GM23338 (cell line): ENCODE measurements around the gene SLC2A6. TPM values are rescaled to one million over a fixed set of nuclear protein-coding genes. Genes with fewer than 3 reads are reported as not detected.

ENCODE experiments used
- ATAC-seq: fragments of 200-7000 bp; cut with Tn5 transposase; 3 replicates; pipeline ENCODE4 v1.9.1; 2020
- DNase-seq: peaks from one replicate; pipeline ENCODE4 v3.0.0-alpha.2; 2015; ENCODE audit warnings: low spot score
- H2AFZ ChIP-seq: fragments of 200-600 bp; sonication (generic); 2 replicates; pipeline ENCODE4 v1.8.0; 2016; ENCODE audit warnings: antibody characterized with exemption, mild to moderate bottlenecking, moderate library complexity
- H3F3A ChIP-seq: fragments of 200-600 bp; sonication (generic); replicated peaks from 2 replicates; pipeline ENCODE4 v1.8.0; 2017; ENCODE audit warnings: antibody characterized with exemption, mixed run types, low read depth
- H3K27ac ChIP-seq: fragments of 200-600 bp; sonication (generic); 2 replicates; pipeline ENCODE4 v1.6.1; 2016; ENCODE audit warnings: low read depth
- H3K27me3 ChIP-seq: fragments of 200-600 bp; sonication (generic); 2 replicates; pipeline ENCODE4 v1.8.0; 2016; ENCODE audit warnings: mild to moderate bottlenecking, mixed run types, moderate library complexity; ENCODE audit not compliant: insufficient read depth
- H3K36me3 ChIP-seq: fragments of 200-600 bp; sonication (generic); 2 replicates; pipeline ENCODE4 v1.8.0; 2016; ENCODE audit warnings: mild to moderate bottlenecking; ENCODE audit not compliant: insufficient read depth
- H3K4me1 ChIP-seq: fragments of 200-600 bp; sonication (generic); 2 replicates; pipeline ENCODE4 v1.8.0; 2016; ENCODE audit warnings: mild to moderate bottlenecking, moderate library complexity; ENCODE audit not compliant: insufficient read depth
- H3K4me2 ChIP-seq: fragments of 200-600 bp; sonication (generic); 2 replicates; pipeline ENCODE4 v1.7.1; 2017; ENCODE audit warnings: mixed run types
- H3K4me3 ChIP-seq: fragments of 200-600 bp; sonication (generic); 2 replicates; pipeline ENCODE4 v1.6.1; 2016; ENCODE audit warnings: mixed run types
- H3K79me2 ChIP-seq: fragments of 200-600 bp; sonication (generic); replicated peaks from 2 replicates; pipeline ENCODE4 v1.8.0; 2017; ENCODE audit warnings: mild to moderate bottlenecking; ENCODE audit not compliant: insufficient read depth
- H3K9me2 ChIP-seq: fragments of 200-600 bp; sonication (generic); 2 replicates; pipeline ENCODE4 v1.8.0; 2017; ENCODE audit not compliant: insufficient read depth
- H4K20me1 ChIP-seq: fragments of 200-600 bp; sonication (generic); replicated peaks from 2 replicates; pipeline ENCODE4 v1.8.0; 2017; ENCODE audit warnings: mild to moderate bottlenecking; ENCODE audit not compliant: insufficient read depth
- H3K27ac Mint-ChIP-seq: 2 replicates; pipeline ENCODE4 v1.8.0; 2020; ENCODE audit warnings: inconsistent platforms, mild to moderate bottlenecking, moderate library complexity, mixed read lengths
- H3K27me3 Mint-ChIP-seq: 3 replicates; pipeline ENCODE4 v1.8.0; 2022; ENCODE audit warnings: low read depth, mild to moderate bottlenecking, moderate library complexity, mixed read lengths, inconsistent platforms; ENCODE audit not compliant: insufficient read depth, poor library complexity
- H3K36me3 Mint-ChIP-seq: 3 replicates; pipeline ENCODE4 v1.8.0; 2021; ENCODE audit warnings: low read depth, mild to moderate bottlenecking, inconsistent platforms, moderate library complexity, mixed read lengths
- H3K4me1 Mint-ChIP-seq: 3 replicates; pipeline ENCODE4 v1.8.0; 2020; ENCODE audit warnings: mild to moderate bottlenecking, inconsistent platforms, mixed read lengths
- H3K4me3 Mint-ChIP-seq: 3 replicates; pipeline ENCODE4 v1.8.0; 2021; ENCODE audit warnings: moderate library complexity, mild to moderate bottlenecking, inconsistent platforms, mixed read lengths
- H3K9me3 Mint-ChIP-seq: 3 replicates; pipeline ENCODE4 v1.8.0; 2020; ENCODE audit warnings: moderate library complexity, mild to moderate bottlenecking, inconsistent platforms, mixed read lengths
- EZH2 ChIP-seq: fragments of 200-600 bp; sonication (generic); IDR thresholded peaks from one replicate; pipeline ENCODE4 v1.8.0; 2017; ENCODE audit warnings: antibody characterized with exemption, mild to moderate bottlenecking, low read depth; ENCODE audit not compliant: unreplicated experiment
- ZNF331 ChIP-seq: fragments of 250-450 bp; sonication (Bioruptor Pico); IDR thresholded peaks from 2 replicates; pipeline ENCODE4 v1.5.0; 2020; ENCODE audit warnings: low read depth, mild to moderate bottlenecking, moderate library complexity
- polyA plus RNA-seq: library from polyadenylated mRNA; unstranded; fragments of >200 nt; fragmentation: Nextera tagmentation; extraction: Ambion mirVana; gene quantifications from 2 replicates; pipeline ENCODE4 v1.2.1, GENCODE V29; 2016
- total RNA-seq: library from RNA; depleted of rRNA; stranded (reverse); fragments of >200 nt; shearing (Covaris generic); gene quantifications from 2 replicates; pipeline ENCODE4 v1.2.3, GENCODE V29; 2014
- TF ChIP-seq, protein P1 (sequence below): fragments of 250-450 bp; sonication (Bioruptor Pico); IDR thresholded peaks from 2 replicates; pipeline ENCODE4 v1.5.0; 2020; ENCODE audit warnings: mild to moderate bottlenecking, moderate library complexity
- TF ChIP-seq, protein P2 (sequence below), 2 experiments: fragments of 200-600 bp in 1 of 2; sonication (generic) in 1 of 2; conservative IDR thresholded peaks; 2 replicates each; pipeline versions ENCODE4 v1.5.1 to v1.6.1; 2016 to 2017; ENCODE audit warnings: antibody characterized with exemption in 2 of 2, low read depth in 2 of 2, mild to moderate bottlenecking in 2 of 2, moderate library complexity in 1 of 2

SLC2A6 gene
- total and polyA plus RNA-seq, 2 experiments from 2014 or later: 17.5 to 39.3 TPM

DNA sequence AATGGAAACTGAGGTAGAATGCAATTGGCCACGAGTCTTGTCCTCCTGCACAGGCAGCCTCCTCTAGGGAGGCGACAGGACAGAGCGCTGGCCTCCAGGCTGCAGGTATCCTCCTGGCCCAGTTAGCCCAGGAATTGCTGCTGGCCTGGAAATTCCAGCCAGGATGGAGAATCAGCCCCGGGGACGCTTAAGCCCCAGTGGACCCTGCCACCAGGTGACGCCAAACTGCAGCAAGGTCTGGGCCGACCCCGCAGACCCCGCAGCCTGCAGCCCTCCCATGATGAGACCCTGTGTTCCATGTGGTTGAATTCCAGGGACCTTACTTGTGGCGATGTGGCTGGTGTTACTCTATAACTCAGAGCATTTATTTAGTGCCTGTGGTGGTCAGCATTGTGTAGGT is 11.8 kb downstream of the SLC2A6 start:
- peaks cover 12% of the 10 kb centered on the region for H3F3A ChIP-seq
- no peak overlapping the region for H3K4me3 ChIP-seq
- H3K27me3 ChIP-seq: no peaks in the 10 kb centered on the region
- no peaks in the 10 kb centered on the region for H3K4me1 ChIP-seq
- TF ChIP-seq, protein P1, sequence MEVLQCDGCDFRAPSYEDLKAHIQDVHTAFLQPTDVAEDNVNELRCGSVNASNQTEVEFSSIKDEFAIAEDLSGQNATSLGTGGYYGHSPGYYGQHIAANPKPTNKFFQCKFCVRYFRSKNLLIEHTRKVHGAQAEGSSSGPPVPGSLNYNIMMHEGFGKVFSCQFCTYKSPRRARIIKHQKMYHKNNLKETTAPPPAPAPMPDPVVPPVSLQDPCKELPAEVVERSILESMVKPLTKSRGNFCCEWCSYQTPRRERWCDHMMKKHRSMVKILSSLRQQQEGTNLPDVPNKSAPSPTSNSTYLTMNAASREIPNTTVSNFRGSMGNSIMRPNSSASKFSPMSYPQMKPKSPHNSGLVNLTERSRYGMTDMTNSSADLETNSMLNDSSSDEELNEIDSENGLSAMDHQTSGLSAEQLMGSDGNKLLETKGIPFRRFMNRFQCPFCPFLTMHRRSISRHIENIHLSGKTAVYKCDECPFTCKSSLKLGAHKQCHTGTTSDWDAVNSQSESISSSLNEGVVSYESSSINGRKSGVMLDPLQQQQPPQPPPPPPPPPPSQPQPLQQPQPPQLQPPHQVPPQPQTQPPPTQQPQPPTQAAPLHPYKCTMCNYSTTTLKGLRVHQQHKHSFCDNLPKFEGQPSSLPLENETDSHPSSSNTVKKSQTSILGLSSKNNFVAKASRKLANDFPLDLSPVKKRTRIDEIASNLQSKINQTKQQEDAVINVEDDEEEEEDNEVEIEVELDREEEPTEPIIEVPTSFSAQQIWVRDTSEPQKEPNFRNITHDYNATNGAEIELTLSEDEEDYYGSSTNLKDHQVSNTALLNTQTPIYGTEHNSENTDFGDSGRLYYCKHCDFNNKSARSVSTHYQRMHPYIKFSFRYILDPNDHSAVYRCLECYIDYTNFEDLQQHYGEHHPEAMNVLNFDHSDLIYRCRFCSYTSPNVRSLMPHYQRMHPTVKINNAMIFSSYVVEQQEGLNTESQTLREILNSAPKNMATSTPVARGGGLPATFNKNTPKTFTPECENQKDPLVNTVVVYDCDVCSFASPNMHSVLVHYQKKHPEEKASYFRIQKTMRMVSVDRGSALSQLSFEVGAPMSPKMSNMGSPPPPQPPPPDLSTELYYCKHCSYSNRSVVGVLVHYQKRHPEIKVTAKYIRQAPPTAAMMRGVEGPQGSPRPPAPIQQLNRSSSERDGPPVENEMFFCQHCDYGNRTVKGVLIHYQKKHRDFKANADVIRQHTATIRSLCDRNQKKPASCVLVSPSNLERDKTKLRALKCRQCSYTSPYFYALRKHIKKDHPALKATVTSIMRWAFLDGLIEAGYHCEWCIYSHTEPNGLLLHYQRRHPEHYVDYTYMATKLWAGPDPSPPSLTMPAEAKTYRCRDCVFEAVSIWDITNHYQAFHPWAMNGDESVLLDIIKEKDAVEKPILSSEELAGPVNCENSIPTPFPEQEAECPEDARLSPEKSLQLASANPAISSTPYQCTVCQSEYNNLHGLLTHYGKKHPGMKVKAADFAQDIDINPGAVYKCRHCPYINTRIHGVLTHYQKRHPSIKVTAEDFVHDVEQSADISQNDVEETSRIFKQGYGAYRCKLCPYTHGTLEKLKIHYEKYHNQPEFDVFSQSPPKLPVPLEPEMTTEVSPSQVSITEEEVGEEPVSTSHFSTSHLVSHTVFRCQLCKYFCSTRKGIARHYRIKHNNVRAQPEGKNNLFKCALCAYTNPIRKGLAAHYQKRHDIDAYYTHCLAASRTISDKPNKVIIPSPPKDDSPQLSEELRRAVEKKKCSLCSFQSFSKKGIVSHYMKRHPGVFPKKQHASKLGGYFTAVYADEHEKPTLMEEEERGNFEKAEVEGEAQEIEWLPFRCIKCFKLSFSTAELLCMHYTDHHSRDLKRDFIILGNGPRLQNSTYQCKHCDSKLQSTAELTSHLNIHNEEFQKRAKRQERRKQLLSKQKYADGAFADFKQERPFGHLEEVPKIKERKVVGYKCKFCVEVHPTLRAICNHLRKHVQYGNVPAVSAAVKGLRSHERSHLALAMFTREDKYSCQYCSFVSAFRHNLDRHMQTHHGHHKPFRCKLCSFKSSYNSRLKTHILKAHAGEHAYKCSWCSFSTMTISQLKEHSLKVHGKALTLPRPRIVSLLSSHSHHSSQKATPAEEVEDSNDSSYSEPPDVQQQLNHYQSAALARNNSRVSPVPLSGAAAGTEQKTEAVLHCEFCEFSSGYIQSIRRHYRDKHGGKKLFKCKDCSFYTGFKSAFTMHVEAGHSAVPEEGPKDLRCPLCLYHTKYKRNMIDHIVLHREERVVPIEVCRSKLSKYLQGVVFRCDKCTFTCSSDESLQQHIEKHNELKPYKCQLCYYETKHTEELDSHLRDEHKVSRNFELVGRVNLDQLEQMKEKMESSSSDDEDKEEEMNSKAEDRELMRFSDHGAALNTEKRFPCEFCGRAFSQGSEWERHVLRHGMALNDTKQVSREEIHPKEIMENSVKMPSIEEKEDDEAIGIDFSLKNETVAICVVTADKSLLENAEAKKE (CRISPR knock-in tag): no peak
- no peak for TF ChIP-seq ZNF331 (CRISPR knock-in tag)
- no peak for TF ChIP-seq EZH2
- TF ChIP-seq, protein P2, sequence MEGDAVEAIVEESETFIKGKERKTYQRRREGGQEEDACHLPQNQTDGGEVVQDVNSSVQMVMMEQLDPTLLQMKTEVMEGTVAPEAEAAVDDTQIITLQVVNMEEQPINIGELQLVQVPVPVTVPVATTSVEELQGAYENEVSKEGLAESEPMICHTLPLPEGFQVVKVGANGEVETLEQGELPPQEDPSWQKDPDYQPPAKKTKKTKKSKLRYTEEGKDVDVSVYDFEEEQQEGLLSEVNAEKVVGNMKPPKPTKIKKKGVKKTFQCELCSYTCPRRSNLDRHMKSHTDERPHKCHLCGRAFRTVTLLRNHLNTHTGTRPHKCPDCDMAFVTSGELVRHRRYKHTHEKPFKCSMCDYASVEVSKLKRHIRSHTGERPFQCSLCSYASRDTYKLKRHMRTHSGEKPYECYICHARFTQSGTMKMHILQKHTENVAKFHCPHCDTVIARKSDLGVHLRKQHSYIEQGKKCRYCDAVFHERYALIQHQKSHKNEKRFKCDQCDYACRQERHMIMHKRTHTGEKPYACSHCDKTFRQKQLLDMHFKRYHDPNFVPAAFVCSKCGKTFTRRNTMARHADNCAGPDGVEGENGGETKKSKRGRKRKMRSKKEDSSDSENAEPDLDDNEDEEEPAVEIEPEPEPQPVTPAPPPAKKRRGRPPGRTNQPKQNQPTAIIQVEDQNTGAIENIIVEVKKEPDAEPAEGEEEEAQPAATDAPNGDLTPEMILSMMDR (conservative IDR thresholded peaks at IDR 0.05; ENCODE audit: low read depth in 2 of 2): peak; percentile 29 to 54; a peak in 3 of 4 replicates
- H3K27ac Mint-ChIP-seq: no peak overlapping the region
- H3K4me2 ChIP-seq: no peak overlapping the region
- no peak overlapping the region for H3K4me3 Mint-ChIP-seq
- no peaks in the 10 kb centered on the region for H3K9me2 ChIP-seq
- peaks cover 11% of the 10 kb centered on the region; the same call in 1 of the 2 replicates for H4K20me1 ChIP-seq
- peaks cover 11% of the 10 kb centered on the region for H3K27me3 Mint-ChIP-seq
- H3K36me3 Mint-ChIP-seq: peaks cover 10% of the 10 kb centered on the region; the same call in 2 of the 3 replicates
- peaks cover 7% of the 10 kb centered on the region; the same call in 1 of the 3 replicates for H3K4me1 Mint-ChIP-seq
- no peak overlapping the region for H2AFZ ChIP-seq
- no peaks in the 10 kb centered on the region for H3K9me3 Mint-ChIP-seq
- H3K36me3 ChIP-seq: no peaks in the 10 kb centered on the region
- no peak overlapping the region for H3K27ac ChIP-seq
- ATAC-seq: peak; percentile 17
- peaks cover 1% of the 10 kb centered on the region; the same call in 1 of the 2 replicates for H3K79me2 ChIP-seq
- peak; percentile 62 for DNase-seq
